Activated naive CD4-positive, alpha-beta T cell treated with anti-CD3 and anti-CD28 coated beads, Interleukin-2, amount 50 U/mL, for 72 hours (primary cell): ENCODE measurements around the gene MMP11. TPM values are rescaled to one million over a fixed set of nuclear protein-coding genes. Genes with fewer than 3 reads are reported as not detected.
"Not testable (repeated sequence)": the region's sequence is repeated elsewhere in the genome, so short reads cannot be mapped to it uniquely, and the experiment has no call there.

Source experiments
- ATAC-seq, 2 donors: fragments of 150-1000 bp; cut with Tn5 transposase; 2 replicates each; pipeline ENCODE4 v1.10.0; 2021; ENCODE audit warnings: mild to moderate bottlenecking in 2 of 2, moderate library complexity in 2 of 2
- DNase-seq, 2 donors: peaks; one replicate each; pipeline ENCODE4 v3.0.0; 2021 to 2022; ENCODE audit warnings: low spot score in 2 of 2
- H3K27ac Mint-ChIP-seq, 2 donors: one replicate each; pipeline ENCODE4 v1.8.0; 2022; ENCODE audit warnings: mild to moderate bottlenecking in 2 of 2, mixed read lengths in 2 of 2
- H3K36me3 Mint-ChIP-seq, 2 donors: one replicate each; pipeline ENCODE4 v1.8.0; 2022; ENCODE audit warnings: mixed read lengths in 2 of 2
- H3K9me3 Mint-ChIP-seq, 2 donors: one replicate each; pipeline ENCODE4 v1.8.0; 2022; ENCODE audit warnings: mixed read lengths in 2 of 2
- total RNA-seq, 2 donors: library from RNA; stranded (reverse); gene quantifications; one replicate each; pipeline ENCODE4 v1.2.3, GENCODE V29; 2022

Gene MMP11
- total RNA-seq: under 1 TPM; 0.23 to 0.32 TPM

GRCh38 chr22:23772649-23773473 lies at the start of gene MMP11:
Gene MMP11, plus strand, starts transcription at chr22:23772849. Its CDS starts 22 bp downstream, at chr22:23772871.
- H3K36me3 Mint-ChIP-seq: no peaks in the 10 kb centered on the region
- DNase-seq: no peak

GRCh38 chr22:23728108-23728507 lies 44.5 kb upstream of the MMP11 start:
- not testable (repeated sequence) for H3K9me3 Mint-ChIP-seq, DNase-seq, H3K27ac Mint-ChIP-seq, H3K36me3 Mint-ChIP-seq, ATAC-seq

More at GRCh38 chr22:23772649-23773473, at the start of gene MMP11:
- peak; percentile 44 to 65 for ATAC-seq
- Mint-ChIP-seq H3K9me3 (no peaks in the 10 kb centered on the region), H3K27ac (no peak within 1 kb of the TSS)

GRCh38 chr22:23737696-23738095 lies 35.0 kb upstream of the MMP11 start:
- ATAC-seq (no peak), DNase-seq (no peak)
- Mint-ChIP-seq H3K27ac (no peak overlapping the region), H3K9me3 (no peaks in the 10 kb centered on the region), H3K36me3 (no peaks in the 10 kb centered on the region)

GRCh38 chr22:23742505-23743264 lies 30.0 kb upstream of the MMP11 start:
- ATAC-seq (no peak), DNase-seq (no peak)
- Mint-ChIP-seq H3K27ac (no peak overlapping the region), H3K9me3 (peaks cover 0 to 12% of the 10 kb centered on the region in 2 donors), H3K36me3 (peaks cover 21 to 24% of the 10 kb centered on the region in 2 donors)

GRCh38 chr22:23743303-23743705 lies 29.3 kb upstream of the MMP11 start:
- Mint-ChIP-seq H3K9me3 (peaks cover 0 to 12% of the 10 kb centered on the region in 2 donors), H3K27ac (no peak overlapping the region), H3K36me3 (peaks cover 21 to 24% of the 10 kb centered on the region in 2 donors)
- ATAC-seq (no peak), DNase-seq (no peak)

- H3K9me3 Mint-ChIP-seq: peaks cover 0 to 12% of the 10 kb centered on the region in 2 donors
- no peak overlapping the region for H3K27ac Mint-ChIP-seq
- ATAC-seq (no peak), DNase-seq (no peak)
- H3K36me3 Mint-ChIP-seq: peaks cover 21 to 24% of the 10 kb centered on the region in 2 donors
These were observed 28.6 kb upstream of the MMP11 start for GRCh38 chr22:23744001-23744400.

GRCh38 chr22:23744485-23744884 lies 28.2 kb upstream of the MMP11 start:
- H3K36me3 Mint-ChIP-seq: peaks cover 21 to 24% of the 10 kb centered on the region in 2 donors
- ATAC-seq (no peak), DNase-seq (no peak)
- no peak overlapping the region for H3K27ac Mint-ChIP-seq
- peaks cover 0 to 12% of the 10 kb centered on the region in 2 donors for H3K9me3 Mint-ChIP-seq

GRCh38 chr22:23745791-23746190 lies 26.9 kb upstream of the MMP11 start:
- peaks cover 0 to 12% of the 10 kb centered on the region in 2 donors for H3K9me3 Mint-ChIP-seq
- peaks cover 21 to 24% of the 10 kb centered on the region in 2 donors for H3K36me3 Mint-ChIP-seq
- H3K27ac Mint-ChIP-seq: no peak overlapping the region
- DNase-seq (no peak), ATAC-seq (no peak)

- no peak for ATAC-seq
- peaks cover 5% of the 10 kb centered on the region in 2 donors for H3K36me3 Mint-ChIP-seq
- H3K27ac Mint-ChIP-seq: no peak overlapping the region
- DNase-seq: no peak
- peaks cover 0 to 4% of the 10 kb centered on the region in 2 donors for H3K9me3 Mint-ChIP-seq
These were observed 22.8 kb upstream of the MMP11 start for GRCh38 chr22:23749841-23750301.

- ATAC-seq: no peak
- peaks cover 0 to under 1% of the 10 kb centered on the region in 2 donors for H3K36me3 Mint-ChIP-seq
These were observed 22.3 kb upstream of the MMP11 start for GRCh38 chr22:23750367-23750713.

GRCh38 chr22:23750714-23751440 lies 21.8 kb upstream of the MMP11 start, which contains the start of gene ZNF70:
Gene ZNF70, minus strand, starts transcription at chr22:23751112. Its CDS starts 5,972 bp downstream, at chr22:23745140.
- ATAC-seq (peak; percentile 96 to 100), DNase-seq (peak; percentile 72 to 85)
- Mint-ChIP-seq H3K27ac (peak within 1 kb of the TSS; percentile 68 to 85), H3K36me3 (no peaks in the 10 kb centered on the region), H3K9me3 (no peaks in the 10 kb centered on the region)

More at GRCh38 chr22:23750367-23750713, 22.3 kb upstream of the MMP11 start:
- H3K27ac Mint-ChIP-seq: peak overlapping the region; percentile 68 to 85
- H3K9me3 Mint-ChIP-seq: no peaks in the 10 kb centered on the region
- DNase-seq: no peak

- Mint-ChIP-seq H3K27ac (peak overlapping the region in 1 of 2 donors; percentile 68), H3K36me3 (no peaks in the 10 kb centered on the region)
These were observed 21.1 kb upstream of the MMP11 start for GRCh38 chr22:23751441-23751996.

GRCh38 chr22:23752090-23752691 lies 20.5 kb upstream of the MMP11 start:
- H3K27ac Mint-ChIP-seq: peak overlapping the region in 1 of 2 donors; percentile 24
- H3K9me3 Mint-ChIP-seq: no peaks in the 10 kb centered on the region
- no peaks in the 10 kb centered on the region for H3K36me3 Mint-ChIP-seq
- no peak for ATAC-seq
- no peak for DNase-seq

More at GRCh38 chr22:23751441-23751996, 21.1 kb upstream of the MMP11 start:
- ATAC-seq (no peak), DNase-seq (no peak)
- H3K9me3 Mint-ChIP-seq: no peaks in the 10 kb centered on the region

- Mint-ChIP-seq H3K9me3 (no peaks in the 10 kb centered on the region), H3K36me3 (no peaks in the 10 kb centered on the region), H3K27ac (no peak overlapping the region)
- ATAC-seq (no peak), DNase-seq (no peak)
These were observed 19.9 kb upstream of the MMP11 start for GRCh38 chr22:23752750-23753149.

- ATAC-seq (no peak), DNase-seq (no peak)
- Mint-ChIP-seq H3K9me3 (no peaks in the 10 kb centered on the region), H3K36me3 (no peaks in the 10 kb centered on the region), H3K27ac (no peak overlapping the region)
These were observed 19.3 kb upstream of the MMP11 start for GRCh38 chr22:23753385-23753784.
